Uterus (tissue), 2 donors: ENCODE data around the gene SH2B3.

Source experiments
- CTCF ChIP-seq, 4 experiments: fragments of 200-600 bp in 2 of 4; fragments of 450-650 bp in 2 of 4; sonication (generic) in 2 of 4; IDR thresholded peaks; one replicate each; pipeline ENCODE4 v1.5.1; 2016 to 2019; ENCODE audit warnings: antibody characterized with exemption in 4 of 4, mild to moderate bottlenecking in 2 of 4, moderate library complexity in 1 of 4
- POLR2A ChIP-seq, 2 donors: fragments of 450-650 bp; IDR thresholded peaks; one replicate each; pipeline ENCODE4 v1.6.1; 2016; ENCODE audit warnings: antibody characterized with exemption in 2 of 2, mild to moderate bottlenecking in 1 of 2, moderate library complexity in 1 of 2

- TF ChIP-seq POLR2A (IDR thresholded peaks at IDR 0.05) (no peak), CTCF (IDR thresholded peaks at IDR 0.05) (no peak)
Measured at GRCh38 chr12:111453071-111453989, 47.6 kb downstream of the SH2B3 start.
